Activated B cell treated with CpG ODN at 0.5 μM for 24 hours (primary cell): ENCODE data around the gene UXT. TPM values are rescaled to one million over a fixed set of nuclear protein-coding genes. Genes with fewer than 3 reads are reported as not detected.
A peak's percentile ranks its signal among the peaks of the same experiment; 100 is the strongest.

Experiments
- ATAC-seq: fragments of 200-7000 bp; cut with Tn5 transposase; one replicate; pipeline ENCODE4 v1.10.0; 2021; ENCODE audit warnings: low read depth, mild to moderate bottlenecking, moderate library complexity
- CTCF ChIA-PET: fragments of 350-600 bp; sonication (Branson Sonifier 250); formaldehyde crosslinking; loops from one replicate; lab custom pipeline; 2021; ENCODE audit warnings: antibody characterized with exemption; lab: Charles Lee
- POLR2A ChIA-PET: fragments of 350-600 bp; sonication (Branson Sonifier 250); formaldehyde crosslinking; loops from one replicate; lab custom pipeline; 2021; ENCODE audit warnings: antibody characterized with exemption; lab: Charles Lee
- DNase-seq: peaks from one replicate; pipeline ENCODE4 v3.0.0; 2022
- H3K27ac Mint-ChIP-seq: one replicate; pipeline ENCODE4 v1.8.0; 2020; ENCODE audit warnings: mixed read lengths
- H3K27me3 Mint-ChIP-seq: one replicate; pipeline ENCODE4 v1.8.0; 2021; ENCODE audit warnings: mixed read lengths
- H3K36me3 Mint-ChIP-seq: one replicate; pipeline ENCODE4 v1.8.0; 2021; ENCODE audit warnings: low read depth, mixed read lengths
- H3K4me1 Mint-ChIP-seq: one replicate; pipeline ENCODE4 v1.8.0; 2021; ENCODE audit warnings: mixed read lengths
- H3K4me3 Mint-ChIP-seq: one replicate; pipeline ENCODE4 v1.8.0; 2020; ENCODE audit warnings: mild to moderate bottlenecking, mixed read lengths
- H3K9me3 Mint-ChIP-seq: one replicate; pipeline ENCODE4 v1.8.0; 2020; ENCODE audit warnings: mixed read lengths
- CTCF ChIP-seq: fragments of 200-600 bp; IDR thresholded peaks from one replicate; pipeline ENCODE4 v1.8.0; 2022; ENCODE audit warnings: antibody characterized with exemption, mild to moderate bottlenecking
- intact Hi-C: fragments of 100-400 bp; cut with micrococcal nuclease; formaldehyde crosslinking; loops from one replicate; pipeline ENCODE4 v1.15.1; 2024
- total RNA-seq: library from RNA; stranded (reverse); gene quantifications from 2 replicates; pipeline ENCODE4 v1.2.3, GENCODE V29; 2022

UXT gene
- total RNA-seq, 1 donor from 2014 or later: 184 TPM

DNA sequence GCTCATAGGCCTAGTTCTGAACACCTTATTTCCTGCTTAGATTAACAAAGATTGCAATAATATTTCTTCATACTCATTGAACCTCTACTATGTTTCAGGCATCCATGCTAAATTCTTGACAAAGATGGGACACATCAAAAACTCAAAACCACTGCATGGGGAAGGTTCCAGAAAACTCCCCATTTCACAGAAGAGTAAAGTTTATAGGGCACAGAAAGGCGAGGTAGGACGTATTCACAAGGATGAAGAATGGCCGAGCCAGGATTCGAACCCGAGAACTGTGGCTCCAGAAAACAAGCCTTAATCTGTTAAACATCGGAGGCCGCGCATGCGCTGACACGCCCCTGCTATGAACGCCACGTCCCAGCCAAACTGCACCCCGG, 688 bp downstream of the UXT start:
- POLR2A ChIA-PET: interaction anchor here (0.8 kb wide), 1 partner anchor 8 kb away, joined by 9 read pairs; the partner anchor contains the start of gene ELK1

DNA sequence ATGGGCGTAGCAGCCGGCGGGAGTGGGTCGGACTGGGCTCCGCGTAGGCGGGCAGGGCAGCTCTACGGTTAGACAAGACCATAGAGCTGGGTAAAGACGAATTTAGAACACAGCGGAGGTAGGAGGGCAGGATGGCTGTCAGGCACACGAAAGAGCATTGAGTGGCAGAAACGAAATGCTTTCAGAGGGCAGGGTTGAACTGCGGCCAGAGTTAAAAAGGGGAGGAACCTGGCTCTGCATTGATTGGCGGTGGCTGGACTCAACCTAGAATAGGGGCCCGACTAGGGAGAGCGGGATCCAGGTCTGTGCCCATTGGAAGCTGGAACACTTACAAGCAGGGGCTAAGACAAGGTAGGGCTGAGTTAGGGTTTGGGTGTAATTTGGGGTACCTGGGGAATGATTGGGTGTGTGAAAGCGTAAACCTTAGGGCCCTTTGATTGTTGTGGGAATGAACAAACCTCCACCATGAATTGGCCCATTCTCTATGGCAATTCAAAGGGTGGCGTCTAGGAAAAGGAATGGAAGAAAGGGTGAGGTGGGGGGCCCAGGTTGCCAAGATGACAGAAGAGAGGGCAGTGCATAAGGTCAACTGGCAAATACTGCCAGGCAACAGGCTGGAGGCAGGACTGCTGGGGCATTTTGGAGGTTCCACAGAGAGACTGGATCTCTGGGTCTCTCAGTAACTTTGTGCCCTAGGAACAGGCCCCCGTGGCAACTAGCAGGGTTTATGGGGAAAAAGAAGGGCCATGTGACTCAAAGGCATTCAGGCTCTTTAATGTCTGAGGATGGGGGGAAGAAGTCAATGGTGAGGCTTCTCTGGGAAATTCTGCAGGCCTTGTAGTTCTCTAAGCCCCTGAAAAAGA, 7.7 kb downstream of the UXT start:
- ATAC-seq: no peak
- Mint-ChIP-seq H3K27me3 (no peaks in the 10 kb centered on the region), H3K36me3 (peaks cover 51% of the 10 kb centered on the region), H3K27ac (peak overlapping the region; percentile 87), H3K4me1 (peaks cover 29% of the 10 kb centered on the region), H3K9me3 (no peaks in the 10 kb centered on the region), H3K4me3 (peak overlapping the region; percentile 88)
- intact Hi-C loops: loop anchor here (1.0 to 10.0 kb wide), 9 partner anchors 14 to 1544 kb away; partner anchors contain the start of genes CDK16, FTSJ1, NDUFB11 and RBM10
- CTCF ChIA-PET: no interaction called here
- POLR2A ChIA-PET: interaction anchor here (0.9 to 1.7 kb wide), 6 partner anchors 7 to 923 kb away, joined by 3 to 10 read pairs (median 5); partner anchors contain the start of genes RBM10 and RBM3
- no peak for TF ChIP-seq CTCF
- no peak for DNase-seq

More for the DNA sequence above, 688 bp downstream of the UXT start:
- ATAC-seq (no peak), DNase-seq (no peak)
- Mint-ChIP-seq H3K4me1 (peaks cover 18% of the 10 kb centered on the region), H3K27ac (peak overlapping the region; percentile 99), H3K4me3 (peak overlapping the region; percentile 91), H3K36me3 (peaks cover 44% of the 10 kb centered on the region), H3K9me3 (no peaks in the 10 kb centered on the region), H3K27me3 (no peaks in the 10 kb centered on the region)
- TF ChIP-seq CTCF: no peak
- intact Hi-C loops: loop anchor here (1.0 to 10.0 kb wide), 12 partner anchors 8 to 1537 kb away; partner anchors contain the start of genes ARAF, EBP, ELK1 and HDAC6
- CTCF ChIA-PET: no interaction called here

DNA sequence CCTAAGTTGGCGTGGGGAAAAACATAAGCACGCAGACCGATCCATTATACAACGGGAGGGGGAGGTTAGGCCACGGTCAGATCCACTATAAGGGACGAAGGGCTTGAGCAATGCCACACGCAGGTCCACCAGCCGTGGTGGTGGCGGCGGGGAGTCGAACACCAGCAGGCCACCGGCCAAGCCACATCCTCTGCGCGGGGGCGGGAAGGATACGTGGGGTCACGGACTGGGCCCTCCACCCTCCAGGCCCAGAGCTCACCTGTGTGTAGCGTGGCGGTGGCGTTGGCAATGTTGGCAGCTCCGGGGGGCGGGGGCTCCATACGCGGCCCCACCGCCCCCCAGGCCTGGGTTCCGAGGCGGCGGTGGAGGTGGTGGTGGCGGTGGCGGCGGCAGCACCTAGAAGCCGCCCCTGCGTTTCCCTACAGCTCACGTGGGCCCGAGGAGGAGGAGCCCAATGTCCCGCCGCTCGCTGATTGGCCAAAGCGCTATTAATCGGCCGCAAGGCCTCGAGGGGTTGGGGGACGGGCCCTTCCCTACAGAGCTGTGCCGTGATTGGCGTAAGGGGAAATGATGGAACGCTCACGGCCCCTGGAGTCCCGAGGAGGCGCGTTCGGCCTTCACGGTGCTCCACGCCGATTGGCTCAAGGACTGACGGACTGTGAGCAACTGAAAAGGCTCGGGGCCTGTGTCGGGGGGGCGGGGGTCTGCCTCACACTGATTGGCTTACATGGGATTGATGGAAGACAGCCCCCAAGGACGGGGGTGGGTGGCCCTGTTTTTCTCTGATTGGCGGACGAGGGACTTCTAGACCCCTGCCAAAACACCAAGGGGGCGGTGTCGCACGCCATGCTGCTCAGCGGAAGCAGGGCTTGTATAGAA, 8.6 kb downstream of the UXT start, which contains the start of gene ELK1:
TSS of gene ELK1 (minus strand) at position 400 of the 879 bp plus-strand sequence. CDS start 9,122 bp downstream, outside the sequence.
- peaks cover 29% of the 10 kb centered on the region for H3K4me1 Mint-ChIP-seq
- H3K27me3 Mint-ChIP-seq: no peaks in the 10 kb centered on the region
- ChIA-PET POLR2A (interaction anchor here (0.6 to 1.7 kb wide), 10 partner anchors 8 to 924 kb away, joined by 3 to 10 read pairs (median 4); partner anchors contain the start of genes RBM10 and RBM3), CTCF (no interaction called here)
- DNase-seq (peak; percentile 76), ATAC-seq (peak; percentile 92)
- intact Hi-C loops: loop anchor here (1.0 to 10.0 kb wide), 13 partner anchors 8 to 1544 kb away; partner anchors contain the start of genes ARAF, CDK16, FTSJ1 and NDUFB11
- TF ChIP-seq CTCF: no peak
- H3K27ac Mint-ChIP-seq: peak within 1 kb of the TSS; percentile 87
- no peaks in the 10 kb centered on the region for H3K9me3 Mint-ChIP-seq
- H3K36me3 Mint-ChIP-seq: peaks cover 46% of the 10 kb centered on the region
- peak within 1 kb of the TSS; percentile 88 for H3K4me3 Mint-ChIP-seq

DNA sequence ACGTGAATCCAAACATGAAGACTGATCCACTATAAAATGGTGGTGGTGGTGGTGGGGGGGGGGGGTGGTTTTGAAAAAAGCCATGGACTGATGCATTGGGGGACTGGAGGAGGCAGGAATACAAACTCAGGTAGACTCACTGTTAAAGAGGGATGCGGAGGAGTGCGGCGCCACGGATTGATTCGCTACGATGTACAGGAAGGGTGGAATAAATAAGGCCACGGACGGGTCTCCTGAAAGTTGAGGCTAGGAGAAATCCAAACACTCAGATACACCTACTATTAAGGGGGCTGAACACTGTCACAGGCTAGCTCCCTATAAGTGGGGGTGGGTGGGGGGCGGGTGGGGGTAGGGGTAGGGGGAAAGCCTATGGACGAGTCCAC, 9.2 kb downstream of the UXT start:
- H3K9me3 Mint-ChIP-seq: no peaks in the 10 kb centered on the region
- DNase-seq: no peak
- H3K4me3 Mint-ChIP-seq: peak overlapping the region; percentile 88
- H3K27ac Mint-ChIP-seq: no peak overlapping the region
- H3K36me3 Mint-ChIP-seq: peaks cover 43% of the 10 kb centered on the region
- intact Hi-C loops: loop anchor here (1.0 to 10.0 kb wide), 12 partner anchors 9 to 1545 kb away; partner anchors contain the start of genes ARAF, CDK16, FTSJ1 and NDUFB11
- TF ChIP-seq CTCF: no peak
- ATAC-seq: no peak
- CTCF ChIA-PET: no interaction called here
- peaks cover 29% of the 10 kb centered on the region for H3K4me1 Mint-ChIP-seq
- POLR2A ChIA-PET: interaction anchor here (0.6 to 1.7 kb wide), 5 partner anchors 14 to 924 kb away, joined by 3 to 6 read pairs (median 4); partner anchors contain the start of genes RBM10 and RBM3
- no peaks in the 10 kb centered on the region for H3K27me3 Mint-ChIP-seq
